HG03280 (cell line): ENCODE results near the gene TBX1.

ENCODE experiments used
- ATAC-seq: cut with Tn5 transposase; IDR thresholded peaks from one replicate; pipeline ENCODE4 v1.9.1; 2021; ENCODE audit warnings: mild to moderate bottlenecking, moderate library complexity; ENCODE audit not compliant: unreplicated experiment

TBX1 gene

GRCh38 chr22:19809741-19810140, 49.2 kb downstream of the TBX1 start:
- ATAC-seq, result no peak

GRCh38 chr22:19810381-19811201, 50.0 kb downstream of the TBX1 start:
- no peak for ATAC-seq

- ATAC-seq, result no peak
These were observed 50.6 kb downstream of the TBX1 start for GRCh38 chr22:19811211-19811621.

- no peak for ATAC-seq
These were observed 51.5 kb downstream of the TBX1 start for GRCh38 chr22:19811811-19812771.

GRCh38 chr22:19812910-19813309, 52.3 kb downstream of the TBX1 start:
- no peak for ATAC-seq

- ATAC-seq, result no peak
These were observed 53.9 kb downstream of the TBX1 start for GRCh38 chr22:19814428-19814827.

GRCh38 chr22:19815093-19815822, 54.7 kb downstream of the TBX1 start:
- no peak for ATAC-seq

- no peak for ATAC-seq
These were observed 55.3 kb downstream of the TBX1 start for GRCh38 chr22:19815823-19816290.

- ATAC-seq, result no peak
These were observed 56.0 kb downstream of the TBX1 start for GRCh38 chr22:19816372-19817119.
